ENCODE measurements around the gene PTPRG.
"Not testable (repeated sequence)": the region's sequence is repeated elsewhere in the genome, so short reads cannot be mapped to it uniquely, and the experiment has no call there.

PTPRG gene

GRCh38 chr3:61808999-61809398 is 247.6 kb downstream of the PTPRG start:
- DNase-seq = no peak

GRCh38 chr3:61809879-61810278 is 248.5 kb downstream of the PTPRG start:
- no peak for DNase-seq

GRCh38 chr3:61810953-61811497 is 249.7 kb downstream of the PTPRG start:
- DNase-seq = no peak

DNA sequence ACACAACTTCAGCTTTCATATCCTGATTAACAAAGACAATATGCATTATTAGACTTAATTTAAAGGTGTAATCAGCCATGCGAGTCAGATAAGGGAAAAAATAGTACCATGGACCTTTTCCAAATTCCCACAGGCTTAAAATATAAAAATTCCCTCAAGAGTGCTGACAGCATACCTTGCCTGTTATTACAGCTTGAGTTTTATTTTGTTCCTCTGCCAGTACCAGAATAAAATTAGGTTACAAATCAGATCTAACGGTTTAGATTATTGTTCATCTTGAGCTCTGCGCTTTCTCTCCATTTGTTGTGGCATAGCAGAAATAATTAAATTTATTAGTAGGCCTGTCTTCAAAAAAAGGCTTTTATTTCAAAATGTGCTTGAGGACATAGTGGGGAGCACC is 250.3 kb downstream of the PTPRG start:
- no peak for DNase-seq

- DNase-seq = no peak
These were observed 250.7 kb downstream of the PTPRG start for GRCh38 chr3:61812085-61812484.

- DNase-seq = no peak
These were observed 251.1 kb downstream of the PTPRG start for GRCh38 chr3:61812517-61812916.

DNA sequence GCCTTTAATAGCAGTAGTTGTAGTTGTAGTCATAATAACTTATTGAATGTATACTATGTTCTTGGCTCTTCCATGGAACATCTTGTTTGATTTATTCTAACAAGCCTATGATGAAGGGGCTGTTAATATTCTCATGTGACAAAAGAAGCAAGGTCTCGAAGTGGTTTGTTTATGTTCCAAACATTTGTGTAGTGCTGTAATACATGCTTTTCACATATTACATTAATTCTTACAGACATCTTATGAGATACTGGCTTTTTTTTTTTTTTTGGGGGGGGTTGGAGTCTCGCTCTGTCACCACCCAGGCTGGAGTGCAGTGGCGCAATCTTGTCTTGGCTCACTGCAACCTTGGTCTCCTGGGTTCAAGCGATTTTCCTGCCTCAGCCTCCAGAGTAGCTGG is 252.3 kb downstream of the PTPRG start:
- no peak for DNase-seq

GRCh38 chr3:61814674-61815073 is 253.3 kb downstream of the PTPRG start:
- no peak for DNase-seq

DNA sequence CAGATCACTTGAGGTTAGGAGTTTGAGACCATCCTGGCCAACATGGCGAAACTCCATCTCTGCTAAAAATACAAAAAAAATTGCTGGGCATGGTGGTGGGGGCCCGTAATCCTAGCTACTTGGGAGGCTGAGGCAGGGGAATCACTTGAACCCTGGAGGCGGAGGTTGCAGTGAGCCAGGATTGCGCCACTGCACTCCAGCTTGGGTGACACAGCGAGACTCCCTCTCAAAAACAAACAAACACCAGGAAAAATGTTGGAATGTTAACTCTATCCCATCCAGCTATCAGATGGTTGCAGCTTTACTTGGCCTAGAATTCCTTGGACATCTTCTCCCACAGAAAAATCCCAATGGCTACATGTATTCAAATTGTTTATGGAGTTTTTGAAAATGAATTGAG is 254.9 kb downstream of the PTPRG start:
- DNase-seq = not testable (repeated sequence)

DNA sequence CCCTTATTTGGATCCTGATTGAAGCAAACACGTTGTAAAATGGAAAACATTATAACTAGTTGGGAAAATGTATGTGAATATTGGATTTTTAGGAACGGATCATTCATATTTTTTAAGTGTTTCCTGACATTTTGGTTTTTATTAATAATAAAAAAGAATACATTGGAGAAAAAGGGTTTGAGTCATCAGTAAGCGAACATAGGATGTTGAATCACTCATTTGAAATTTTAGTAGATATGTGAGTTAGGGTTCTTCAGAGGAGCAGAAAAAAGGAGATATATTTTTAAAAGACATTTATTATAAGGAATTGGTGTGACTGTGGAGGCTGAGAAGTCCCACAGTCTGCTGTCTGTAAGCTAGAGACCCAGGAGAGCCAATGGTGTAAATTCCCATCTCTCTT is 258.5 kb downstream of the PTPRG start:
- no peak for DNase-seq

- DNase-seq = no peak
These were observed 259.1 kb downstream of the PTPRG start for GRCh38 chr3:61820306-61820992.

DNA sequence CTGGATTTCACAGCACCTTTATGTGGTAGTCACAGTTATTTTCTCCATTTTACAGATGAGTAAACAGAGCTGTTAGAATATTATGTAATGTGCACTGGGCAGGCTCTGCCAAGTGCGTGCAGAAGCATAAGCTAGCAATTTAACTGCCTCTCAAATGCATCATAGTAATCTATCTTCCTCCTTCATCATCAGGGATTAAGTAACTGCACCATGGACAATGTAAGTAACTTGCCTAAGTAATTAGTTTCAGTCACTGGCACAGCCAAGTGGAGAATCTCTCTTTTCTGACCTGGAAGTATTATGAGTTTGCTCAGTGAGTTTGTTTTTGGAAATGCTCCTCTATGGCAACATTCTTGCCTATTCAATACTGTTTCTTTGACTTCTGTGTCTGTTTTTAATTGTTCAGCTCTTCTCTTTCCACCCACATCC is 260.5 kb downstream of the PTPRG start:
- no peak for DNase-seq

DNA sequence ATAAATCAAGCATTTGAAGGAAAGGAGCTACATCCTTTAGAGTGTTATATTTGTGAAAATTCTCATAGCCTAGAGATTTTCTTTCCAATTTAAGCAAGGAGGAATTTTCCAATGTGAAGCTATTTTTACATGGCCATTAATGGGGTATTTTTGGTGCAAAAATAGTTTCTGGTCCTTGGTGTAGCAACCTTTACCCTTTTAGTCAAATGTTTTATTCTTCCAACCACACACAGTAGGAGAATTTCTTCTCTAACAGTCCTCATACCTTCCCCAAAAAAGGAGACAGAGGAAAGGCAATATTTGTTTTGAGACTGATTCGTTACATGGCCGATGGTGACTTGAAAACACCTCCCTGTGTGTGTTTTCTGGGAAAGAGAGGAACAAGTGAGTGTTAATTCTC is 261.2 kb downstream of the PTPRG start:
- no peak for DNase-seq

GRCh38 chr3:61824553-61825135 is 263.3 kb downstream of the PTPRG start:
- DNase-seq = no peak

- no peak for DNase-seq
These were observed 264.8 kb downstream of the PTPRG start for GRCh38 chr3:61826161-61826560.

GRCh38 chr3:61828184-61828874 is 267.0 kb downstream of the PTPRG start:
- no peak for DNase-seq

DNA sequence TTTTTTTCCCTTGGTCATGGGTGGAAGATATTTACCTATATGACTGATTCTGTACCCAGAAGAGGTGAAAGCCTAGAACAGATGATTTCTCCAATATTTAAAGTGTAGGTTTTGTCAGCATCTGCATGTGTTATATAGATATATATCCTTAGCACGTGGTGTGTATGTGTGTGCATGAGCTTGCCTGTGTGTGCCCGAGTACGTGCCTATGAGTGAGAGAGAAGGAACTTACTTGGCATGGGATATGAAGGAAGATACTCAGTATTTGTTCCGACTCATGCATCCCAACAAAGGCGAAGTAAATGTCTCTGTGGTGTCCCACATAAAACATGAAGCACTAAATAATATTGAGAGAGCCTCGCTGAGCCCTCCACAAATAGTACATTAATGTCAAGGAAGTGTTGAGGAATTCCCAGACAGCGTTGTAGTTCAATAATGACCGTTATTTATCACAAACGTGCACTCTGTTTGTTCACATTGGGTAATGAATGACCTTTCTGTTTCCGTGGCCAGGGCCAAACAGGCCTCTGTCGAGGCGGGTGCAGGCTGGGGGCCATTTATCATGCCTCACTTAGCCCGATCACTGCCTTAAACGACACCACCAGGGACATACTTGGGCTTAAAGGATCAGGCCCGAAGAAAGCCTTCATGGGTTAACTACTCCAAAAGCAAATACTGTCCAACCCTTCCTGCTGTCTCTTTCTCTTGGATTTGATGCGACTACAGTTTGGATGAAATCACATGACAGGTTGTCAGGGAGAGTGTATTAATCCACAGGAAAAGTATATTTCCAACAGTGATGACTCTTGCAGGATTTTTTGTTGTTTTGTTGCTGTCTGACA is 267.7 kb downstream of the PTPRG start:
- no peak for DNase-seq

DNA sequence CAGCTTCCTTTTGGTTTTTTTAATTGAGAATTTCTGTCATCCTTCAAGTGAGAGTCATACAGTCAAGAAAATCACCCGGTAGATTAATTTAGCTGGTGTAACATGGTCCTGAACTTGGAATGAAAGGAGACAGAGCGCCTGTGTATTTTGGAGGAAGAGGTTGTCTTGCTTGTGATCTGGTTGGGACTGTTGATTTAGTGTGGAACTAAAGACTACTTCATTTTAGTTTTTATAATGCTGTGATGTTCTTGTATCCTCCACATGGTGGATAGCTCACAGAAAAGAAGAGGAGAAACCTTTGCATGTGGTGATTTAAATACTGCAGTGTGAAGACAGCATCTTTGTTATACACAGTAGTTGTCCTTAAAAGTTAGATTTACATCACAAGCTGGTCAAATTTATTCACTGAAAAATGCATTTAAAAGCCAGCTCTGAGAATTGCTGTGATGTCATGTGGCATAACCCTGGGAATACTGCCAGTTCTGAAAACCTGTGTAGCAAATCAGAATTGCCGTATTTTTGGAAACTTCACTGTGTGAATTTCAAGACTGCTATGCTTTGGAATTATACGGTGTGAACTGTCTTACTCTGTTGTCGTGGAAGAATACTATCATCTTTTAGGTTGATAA is 268.5 kb downstream of the PTPRG start:
- no peak for DNase-seq

GRCh38 chr3:61831973-61832372 is 270.6 kb downstream of the PTPRG start:
- no peak for DNase-seq

- DNase-seq = no peak
These were observed 271.2 kb downstream of the PTPRG start for GRCh38 chr3:61832375-61833229.

DNA sequence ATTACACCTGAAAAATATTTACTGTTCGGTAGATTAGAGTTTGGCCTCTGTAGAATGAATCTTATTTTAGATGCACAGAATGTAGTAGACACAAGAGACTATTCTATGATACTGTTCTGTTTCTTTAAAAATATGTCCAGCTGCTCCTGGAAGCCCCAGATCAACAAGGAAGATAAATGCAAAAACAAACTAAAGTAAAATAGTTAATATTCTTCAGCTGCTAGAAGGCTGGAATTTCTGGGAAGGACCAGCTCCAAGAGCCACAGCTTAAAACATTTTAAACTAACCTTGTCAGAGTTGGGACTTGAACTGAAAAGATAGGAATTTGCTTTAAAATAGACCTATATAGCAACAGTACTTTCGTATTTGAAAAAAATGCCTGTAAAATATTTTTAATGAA is 277.9 kb downstream of the PTPRG start:
- DNase-seq = no peak

Data from NCI-H187 (cell line).